ENCODE results near the gene SLC6A9.

DNA sequence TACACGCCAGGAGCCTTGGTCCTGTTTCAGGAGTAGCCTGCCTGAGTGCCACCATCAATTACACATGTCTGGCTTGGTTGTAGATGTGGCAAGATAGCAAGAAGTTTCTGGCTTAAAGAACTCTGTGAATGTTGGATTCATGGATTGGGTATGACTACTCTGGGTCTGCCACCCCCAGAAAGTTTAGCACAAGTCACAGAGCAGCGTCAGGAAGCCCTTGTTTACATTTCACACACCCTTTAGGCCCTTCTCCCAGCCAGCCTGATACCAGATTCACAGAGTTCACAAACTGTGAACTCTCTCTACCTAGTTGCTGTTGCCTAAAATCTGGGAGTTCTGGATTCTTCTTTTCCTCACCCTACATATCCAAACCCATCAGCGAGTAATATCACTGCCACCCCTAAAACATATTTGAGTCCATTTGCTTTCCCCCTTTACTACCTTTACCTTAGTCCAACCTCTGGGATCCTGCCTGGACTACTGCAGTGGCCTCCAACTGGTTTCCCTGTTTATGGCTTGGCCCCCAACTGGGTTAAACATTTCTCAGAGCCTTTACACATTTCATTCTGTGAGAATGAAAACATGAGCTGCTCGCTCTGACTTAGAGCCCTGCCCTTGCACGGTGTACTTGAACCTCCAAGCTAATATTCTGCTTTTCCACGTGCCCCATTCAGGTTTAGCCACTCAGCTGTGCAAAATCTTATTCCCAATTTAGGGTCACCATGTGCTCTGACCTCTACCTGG lies 43.9 kb downstream of the SLC6A9 start:
- TF ChIP-seq, protein P1, sequence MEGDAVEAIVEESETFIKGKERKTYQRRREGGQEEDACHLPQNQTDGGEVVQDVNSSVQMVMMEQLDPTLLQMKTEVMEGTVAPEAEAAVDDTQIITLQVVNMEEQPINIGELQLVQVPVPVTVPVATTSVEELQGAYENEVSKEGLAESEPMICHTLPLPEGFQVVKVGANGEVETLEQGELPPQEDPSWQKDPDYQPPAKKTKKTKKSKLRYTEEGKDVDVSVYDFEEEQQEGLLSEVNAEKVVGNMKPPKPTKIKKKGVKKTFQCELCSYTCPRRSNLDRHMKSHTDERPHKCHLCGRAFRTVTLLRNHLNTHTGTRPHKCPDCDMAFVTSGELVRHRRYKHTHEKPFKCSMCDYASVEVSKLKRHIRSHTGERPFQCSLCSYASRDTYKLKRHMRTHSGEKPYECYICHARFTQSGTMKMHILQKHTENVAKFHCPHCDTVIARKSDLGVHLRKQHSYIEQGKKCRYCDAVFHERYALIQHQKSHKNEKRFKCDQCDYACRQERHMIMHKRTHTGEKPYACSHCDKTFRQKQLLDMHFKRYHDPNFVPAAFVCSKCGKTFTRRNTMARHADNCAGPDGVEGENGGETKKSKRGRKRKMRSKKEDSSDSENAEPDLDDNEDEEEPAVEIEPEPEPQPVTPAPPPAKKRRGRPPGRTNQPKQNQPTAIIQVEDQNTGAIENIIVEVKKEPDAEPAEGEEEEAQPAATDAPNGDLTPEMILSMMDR (IDR thresholded peaks at IDR 0.05), result no peak
- no peak for TF ChIP-seq POLR2AphosphoS5 (IDR thresholded peaks at IDR 0.05)

Measured in prostate gland (tissue), 2 donors.